B cell (primary cell): ENCODE data around the gene UGT1A7. TPM values are rescaled to one million over a fixed set of nuclear protein-coding genes. Genes with fewer than 3 reads are reported as not detected.

Experiments used
- ATAC-seq: fragments of 200-7000 bp; cut with Tn5 transposase; one replicate; pipeline ENCODE4 v1.10.0; 2021; ENCODE audit warnings: low read depth, mild to moderate bottlenecking, moderate number of reproducible peaks, moderate library complexity
- CTCF ChIA-PET: fragments of 350-600 bp; sonication (Branson Sonifier 250); formaldehyde crosslinking; loops from one replicate; lab custom pipeline; 2021; ENCODE audit warnings: antibody characterized with exemption, inconsistent platforms; lab: Charles Lee
- POLR2A ChIA-PET: fragments of 350-600 bp; sonication (Branson Sonifier 250); formaldehyde crosslinking; loops from one replicate; lab custom pipeline; 2021; ENCODE audit warnings: antibody characterized with exemption; lab: Charles Lee
- DNase-seq: peaks from one replicate; pipeline ENCODE4 v3.0.0; 2013
- H2AFZ ChIP-seq: 2 replicates; pipeline ENCODE4 v1.6.1; 2012; ENCODE audit warnings: mild to moderate bottlenecking, low read depth, low read length; ENCODE audit not compliant: insufficient read depth, poor library complexity, severe bottlenecking
- H3K27ac ChIP-seq, 2 donors: 1 replicate in 1 of 2; 2 replicates in 1 of 2; pipeline ENCODE4 v1.5.1; 2012 to 2013; ENCODE audit warnings: low read length in 2 of 2, mild to moderate bottlenecking in 2 of 2, moderate library complexity in 1 of 2
- H3K27me3 ChIP-seq, 4 experiments: fragments of 200-600 bp in 1 of 4; sonication (generic) in 1 of 4; replicated peaks in 1 of 4; 1 replicate in 2 of 4; 2 replicates in 2 of 4; pipeline versions ENCODE4 v1.6.1 to v1.7.0; 2013 to 2016; ENCODE audit warnings: low read length in 3 of 4, mild to moderate bottlenecking in 2 of 4, mixed read lengths in 1 of 4, moderate library complexity in 1 of 4; ENCODE audit not compliant: insufficient read depth in 4 of 4, control insufficient read depth in 3 of 4; ENCODE audit errors: control extremely low read depth in 1 of 4
- H3K36me3 ChIP-seq, 2 experiments: replicated peaks in 1 of 2; 1 replicate in 1 of 2; 2 replicates in 1 of 2; pipeline versions ENCODE4 v1.6.1 to v1.7.1; 2013; ENCODE audit warnings: low read length in 1 of 2; ENCODE audit not compliant: insufficient read depth in 2 of 2, control insufficient read depth in 1 of 2; ENCODE audit errors: control extremely low read depth in 1 of 2, extremely low read depth in 1 of 2
- H3K4me1 ChIP-seq, 2 donors: fragments of 200-600 bp in 1 of 2; sonication (generic) in 1 of 2; 1 replicate in 1 of 2; 2 replicates in 1 of 2; pipeline versions ENCODE4 v1.5.1 to v1.6.1; 2013 to 2017; ENCODE audit warnings: low read length in 2 of 2; ENCODE audit not compliant: control insufficient read depth in 2 of 2, insufficient read depth in 2 of 2
- H3K4me2 ChIP-seq: replicated peaks from 2 replicates; pipeline ENCODE3; 2012; ENCODE audit warnings: mild to moderate bottlenecking, low read depth, low read length; ENCODE audit not compliant: poor library complexity, severe bottlenecking
- H3K4me3 ChIP-seq, 5 experiments: fragments of 200-600 bp in 1 of 5; sonication (generic) in 1 of 5; 1 replicate in 3 of 5; 2 replicates in 2 of 5; pipeline versions ENCODE4 v1.5.1 to v1.7.0; 2011 to 2016; ENCODE audit warnings: low read length in 4 of 5, mild to moderate bottlenecking in 4 of 5, low read depth in 2 of 5, control low read depth in 1 of 5, moderate library complexity in 1 of 5; ENCODE audit not compliant: insufficient read depth in 1 of 5; ENCODE audit errors: control extremely low read depth in 1 of 5, extremely low read depth in 1 of 5
- H3K79me2 ChIP-seq: fragments of 200-600 bp; sonication (generic); one replicate; pipeline ENCODE4 v1.6.0; 2016; ENCODE audit warnings: low read length; ENCODE audit not compliant: control insufficient read depth, insufficient read depth
- H3K9ac ChIP-seq: fragments of 200-600 bp; sonication (generic); 2 replicates; pipeline ENCODE4 v1.6.1; 2017; ENCODE audit warnings: mild to moderate bottlenecking, low read length, moderate library complexity
- H3K9me3 ChIP-seq, 3 donors: one replicate each; pipeline versions ENCODE4 v1.6.1 to v1.7.1; 2013; ENCODE audit warnings: low read length in 2 of 3; ENCODE audit not compliant: control insufficient read depth in 2 of 3, insufficient read depth in 1 of 3; ENCODE audit errors: control extremely low read depth in 1 of 3
- H4K20me1 ChIP-seq: 2 replicates; pipeline ENCODE4 v1.6.0; 2012; ENCODE audit warnings: mild to moderate bottlenecking, low read length; ENCODE audit not compliant: insufficient read depth, control insufficient read depth, poor library complexity, severe bottlenecking
- H3K27ac Mint-ChIP-seq: one replicate; pipeline ENCODE4 v1.8.0; 2021; ENCODE audit warnings: mixed read lengths
- H3K27me3 Mint-ChIP-seq: one replicate; pipeline ENCODE4 v1.8.0; 2021; ENCODE audit warnings: mixed read lengths
- H3K4me1 Mint-ChIP-seq: one replicate; pipeline ENCODE4 v1.8.0; 2021; ENCODE audit warnings: mixed read lengths
- H3K4me3 Mint-ChIP-seq: one replicate; pipeline ENCODE4 v1.8.0; 2021; ENCODE audit warnings: mixed read lengths
- H3K9me3 Mint-ChIP-seq: one replicate; pipeline ENCODE4 v1.8.0; 2022; ENCODE audit warnings: mixed read lengths; ENCODE audit not compliant: insufficient read depth
- CTCF ChIP-seq: fragments of 200-600 bp; IDR thresholded peaks from one replicate; pipeline ENCODE4 v1.8.0; 2022; ENCODE audit warnings: antibody characterized with exemption, mild to moderate bottlenecking
- EZH2 ChIP-seq: IDR thresholded peaks from 2 replicates; pipeline ENCODE4 v1.6.1; 2012; ENCODE audit warnings: borderline replicate concordance, low read depth, mild to moderate bottlenecking, moderate library complexity, low read length; ENCODE audit not compliant: insufficient read depth, poor library complexity, severe bottlenecking
- WGBS: methylation state at CpG from one replicate; pipeline ENCODE4 v1.1.5; 2013; ENCODE audit warnings: missing lambda C conversion rate; ENCODE audit not compliant: insufficient coverage; 5-methylcytosine and 5-hydroxymethylcytosine counted together
- intact Hi-C: fragments of 100-400 bp; cut with micrococcal nuclease; formaldehyde crosslinking; loops from one replicate; pipeline ENCODE4 v1.10.0; 2022
- polyA plus RNA-seq: library from polyadenylated mRNA; depleted of rRNA; stranded (reverse); fragments of >200 nt; gene quantifications from 2 replicates; pipeline ENCODE4 v1.2.3, GENCODE V29; 2012
- total RNA-seq, 2 donors: library from RNA; stranded (reverse); fragments of 120-200 nt in 1 of 2; gene quantifications; 1 replicate in 1 of 2; 2 replicates in 1 of 2; pipeline versions ENCODE4 v1.2.3 to v1.2.4, GENCODE V29; 2013 to 2022

UGT1A7 gene
- total and polyA plus RNA-seq, 2 donors (not counting 1 experiment from before 2014, with no cell fraction given) = not detected

- H3K36me3 ChIP-seq = no peaks in the 10 kb centered on the region
- ATAC-seq = no peak
- CTCF ChIA-PET = no interaction called here
Observed at GRCh38 chr2:233815861-233816260, 134.2 kb downstream of the UGT1A7 start.

GRCh38 chr2:233816334-233816733, 134.6 kb downstream of the UGT1A7 start:
- no peak for ATAC-seq
- CTCF ChIA-PET = interaction anchor here (0.6 kb wide), 1 partner anchor 692 kb away, joined by 3 read pairs; no protein-coding TSS in a partner anchor
- TF ChIP-seq EZH2 = no peak
- no peak for TF ChIP-seq CTCF
- intact Hi-C loops = no loop called here
- Mint-ChIP-seq H3K27me3 (peaks cover 16% of the 10 kb centered on the region), H3K4me1 (no peaks in the 10 kb centered on the region), H3K4me3 (no peak overlapping the region), H3K9me3 (no peaks in the 10 kb centered on the region), H3K27ac (no peak overlapping the region)
- WGBS = 83% methylated on average over 1 of the region's 2 CpGs
- Histone ChIP-seq H3K27ac (no peak overlapping the region), H4K20me1 (no peaks in the 10 kb centered on the region), H3K27me3 (peaks cover 0 to 5% (median 0%) of the 10 kb centered on the region in 4 experiments), H3K4me1 (no peaks in the 10 kb centered on the region), H3K4me2 (no peak overlapping the region), H2AFZ (no peak overlapping the region), H3K36me3 (no peaks in the 10 kb centered on the region), H3K79me2 (no peaks in the 10 kb centered on the region), H3K4me3 (no peak overlapping the region), H3K9me3 (peaks cover 0 to 6% (median 0%) of the 10 kb centered on the region in 3 donors), H3K9ac (no peak overlapping the region)
- DNase-seq = no peak
- POLR2A ChIA-PET = no interaction called here

More at GRCh38 chr2:233815861-233816260, 134.2 kb downstream of the UGT1A7 start:
- no peaks in the 10 kb centered on the region for H3K4me1 ChIP-seq
- Mint-ChIP-seq H3K27me3 (peaks cover 18% of the 10 kb centered on the region), H3K4me1 (no peaks in the 10 kb centered on the region), H3K4me3 (no peak overlapping the region), H3K27ac (no peak overlapping the region), H3K9me3 (no peaks in the 10 kb centered on the region)
- H3K27ac ChIP-seq = no peak overlapping the region
- no peak overlapping the region for H3K9ac ChIP-seq
- intact Hi-C loops = no loop called here
- DNase-seq = no peak
- H2AFZ ChIP-seq = no peak overlapping the region
- H3K4me2 ChIP-seq = no peak overlapping the region
- H3K27me3 ChIP-seq = peaks cover 0 to 5% (median 0%) of the 10 kb centered on the region in 4 experiments
- H3K4me3 ChIP-seq = no peak overlapping the region
- H3K9me3 ChIP-seq = peaks cover 0 to 6% (median 0%) of the 10 kb centered on the region in 3 donors
- no CpG with 5 or more reads among the region's 6 CpGs for WGBS
- TF ChIP-seq CTCF = no peak
- no peak for TF ChIP-seq EZH2
- H3K79me2 ChIP-seq = no peaks in the 10 kb centered on the region
- no peaks in the 10 kb centered on the region for H4K20me1 ChIP-seq
- POLR2A ChIA-PET = no interaction called here
